ENCODE data around the gene CECR2. TPM values are rescaled to one million over a fixed set of nuclear protein-coding genes. Genes with fewer than 3 reads are reported as not detected.
A peak's percentile ranks its signal among the peaks of the same experiment; 100 is the strongest.

Gene CECR2
- total and polyA plus RNA-seq, 4 donors: 1.1 to 14.5 (median 7.7) TPM

- no peak for TF ChIP-seq CTCF (IDR thresholded peaks at IDR 0.05; ENCODE audit: control extremely low read depth, extremely low read depth)
- ATAC-seq (ENCODE audit: insufficient read depth, low FRiP score): no peak
- DNase-seq: peak in 2 of 3 donors; percentile 65 to 75
- H3K4me1 ChIP-seq (ENCODE audit: control insufficient read depth in 5 of 5, insufficient read depth in 5 of 5, low read length in 5 of 5): peaks cover 5 to 23% (median 12%) of the 10 kb centered on the region in 5 donors
- H3K36me3 ChIP-seq (ENCODE audit: control insufficient read depth in 4 of 4, insufficient read depth in 4 of 4, low read length in 4 of 4): no peaks in the 10 kb centered on the region
- H3K9ac ChIP-seq (ENCODE audit: insufficient read depth in 1 of 2, low read length in 2 of 2): no peak overlapping the region
- no peak overlapping the region for H3K4me3 ChIP-seq
- no peaks in the 10 kb centered on the region for H3K9me3 ChIP-seq (ENCODE audit: control insufficient read depth in 4 of 4, insufficient read depth in 3 of 4, low read length in 3 of 4)
- no peak overlapping the region for H3K27ac ChIP-seq (ENCODE audit: low read depth in 1 of 2, low read length in 1 of 2)
- no peaks in the 10 kb centered on the region for H3K27me3 ChIP-seq (ENCODE audit: control insufficient read depth in 3 of 3, insufficient read depth in 3 of 3, low read length in 2 of 3)
- 90% methylated on average over 2 of the region's 2 CpGs for WGBS, 2 donors
Observed at GRCh38 chr22:17438026-17438425, 68.8 kb downstream of the CECR2 start.

GRCh38 chr22:17441326-17441725 is 72.1 kb downstream of the CECR2 start:
- no peak overlapping the region for H3K9ac ChIP-seq (ENCODE audit: insufficient read depth in 1 of 2, low read length in 2 of 2)
- H3K9me3 ChIP-seq (ENCODE audit: control insufficient read depth in 4 of 4, insufficient read depth in 3 of 4, low read length in 3 of 4): no peaks in the 10 kb centered on the region
- no peaks in the 10 kb centered on the region for H3K27me3 ChIP-seq (ENCODE audit: control insufficient read depth in 3 of 3, insufficient read depth in 3 of 3, low read length in 2 of 3)
- no peak for TF ChIP-seq CTCF (IDR thresholded peaks at IDR 0.05; ENCODE audit: control extremely low read depth, extremely low read depth)
- no peak overlapping the region for H3K4me3 ChIP-seq
- DNase-seq (no peak), ATAC-seq (ENCODE audit: insufficient read depth, low FRiP score) (no peak)
- WGBS, 2 donors: 92 to 94% methylated on average over 5 of the region's 5 CpGs
- no peaks in the 10 kb centered on the region for H3K36me3 ChIP-seq (ENCODE audit: control insufficient read depth in 4 of 4, insufficient read depth in 4 of 4, low read length in 4 of 4)
- H3K27ac ChIP-seq (ENCODE audit: low read depth in 1 of 2, low read length in 1 of 2): no peak overlapping the region
- H3K4me1 ChIP-seq (ENCODE audit: control insufficient read depth in 5 of 5, insufficient read depth in 5 of 5, low read length in 5 of 5): peaks cover 4 to 24% (median 9%) of the 10 kb centered on the region in 5 donors

- Histone ChIP-seq H3K4me1 (ENCODE audit: control insufficient read depth in 5 of 5, insufficient read depth in 5 of 5, low read length in 5 of 5) (peaks cover 0 to 3% (median 0%) of the 10 kb centered on the region in 5 donors), H3K27me3 (ENCODE audit: control insufficient read depth in 3 of 3, insufficient read depth in 3 of 3, low read length in 2 of 3) (no peaks in the 10 kb centered on the region), H3K4me3 (no peak overlapping the region), H3K9me3 (ENCODE audit: control insufficient read depth in 4 of 4, insufficient read depth in 3 of 4, low read length in 3 of 4) (no peaks in the 10 kb centered on the region), H3K36me3 (ENCODE audit: control insufficient read depth in 4 of 4, insufficient read depth in 4 of 4, low read length in 4 of 4) (no peaks in the 10 kb centered on the region), H3K27ac (ENCODE audit: low read depth in 1 of 2, low read length in 1 of 2) (no peak overlapping the region), H3K9ac (ENCODE audit: insufficient read depth in 1 of 2, low read length in 2 of 2) (no peak overlapping the region)
- no peak for ATAC-seq (ENCODE audit: insufficient read depth, low FRiP score)
- TF ChIP-seq CTCF (IDR thresholded peaks at IDR 0.05; ENCODE audit: control extremely low read depth, extremely low read depth): no peak
- 77 to 86% methylated on average over 17 of the region's 17 CpGs for WGBS, 2 donors
- DNase-seq: no peak
Observed at GRCh38 chr22:17443405-17444203, 74.3 kb downstream of the CECR2 start.

GRCh38 chr22:17444204-17444504 is 74.9 kb downstream of the CECR2 start:
- Histone ChIP-seq H3K27ac (ENCODE audit: low read depth in 1 of 2, low read length in 1 of 2) (no peak overlapping the region), H3K9ac (ENCODE audit: insufficient read depth in 1 of 2, low read length in 2 of 2) (no peak overlapping the region), H3K27me3 (ENCODE audit: control insufficient read depth in 3 of 3, insufficient read depth in 3 of 3, low read length in 2 of 3) (no peaks in the 10 kb centered on the region), H3K36me3 (ENCODE audit: control insufficient read depth in 4 of 4, insufficient read depth in 4 of 4, low read length in 4 of 4) (no peaks in the 10 kb centered on the region), H3K9me3 (ENCODE audit: control insufficient read depth in 4 of 4, insufficient read depth in 3 of 4, low read length in 3 of 4) (no peaks in the 10 kb centered on the region), H3K4me3 (no peak overlapping the region), H3K4me1 (ENCODE audit: control insufficient read depth in 5 of 5, insufficient read depth in 5 of 5, low read length in 5 of 5) (peaks cover 0 to 3% (median 0%) of the 10 kb centered on the region in 5 donors)
- no peak for TF ChIP-seq CTCF (IDR thresholded peaks at IDR 0.05; ENCODE audit: control extremely low read depth, extremely low read depth)
- DNase-seq (no peak), ATAC-seq (ENCODE audit: insufficient read depth, low FRiP score) (no peak)
- WGBS, 2 donors: 93 to 94% methylated on average over 6 of the region's 6 CpGs
